IMR-90 (cell line): ENCODE results near the gene EMC1. TPM values are rescaled to one million over a fixed set of nuclear protein-coding genes. Genes with fewer than 3 reads are reported as not detected.

Source experiments
- ATAC-seq: fragments of 200-7000 bp; cut with Tn5 transposase; 2 replicates; pipeline ENCODE4 v1.9.1; 2020; ENCODE audit warnings: low read depth, mild to moderate bottlenecking, moderate library complexity
- BruUV-seq: library from RNA; stranded (reverse); fragments of 400-500 nt; replicated peaks from 2 replicates; lab custom pipeline; 2021; lab: Mats Ljungman, UMichigan
- CTCF ChIA-PET: fragments of 300-600 bp; formaldehyde crosslinking; extraction: SDS; loops from one replicate; lab custom pipeline; 2021; ENCODE audit warnings: antibody characterized with exemption; lab: Yijun Ruan, JAX
- POLR2A ChIA-PET: fragments of 300-600 bp; sonication (Branson Sonifier 250); formaldehyde crosslinking; loops from one replicate; lab custom pipeline; 2022; ENCODE audit warnings: antibody characterized with exemption; ENCODE audit not compliant: unreplicated experiment; lab: Charles Lee
- DNase-seq: peaks from one replicate; pipeline ENCODE4 v3.0.0; 2013
- H2AFZ ChIP-seq: replicated peaks from 2 replicates; pipeline ENCODE3; 2013; ENCODE audit warnings: low read length, mild to moderate bottlenecking; ENCODE audit not compliant: poor library complexity
- H2AK5ac ChIP-seq: 2 replicates; pipeline ENCODE4 v1.6.1; 2013; ENCODE audit warnings: low read depth, low read length, inconsistent platforms
- H2AK9ac ChIP-seq: replicated peaks from 2 replicates; pipeline ENCODE3; 2013; ENCODE audit warnings: mild to moderate bottlenecking, low read depth, low read length, moderate library complexity; ENCODE audit not compliant: poor library complexity
- H2BK120ac ChIP-seq: 2 replicates; pipeline ENCODE4 v1.6.1; 2013; ENCODE audit warnings: low read depth, low read length, inconsistent platforms
- H2BK15ac ChIP-seq: 3 replicates; pipeline ENCODE4 v1.6.1; 2013; ENCODE audit warnings: low read depth, low read length, inconsistent platforms
- H2BK20ac ChIP-seq: 2 replicates; pipeline ENCODE4 v1.6.1; 2013; ENCODE audit warnings: low read depth, mild to moderate bottlenecking, inconsistent platforms, low read length, moderate library complexity
- H2BK5ac ChIP-seq: 2 replicates; pipeline ENCODE4 v1.6.1; 2013; ENCODE audit warnings: mild to moderate bottlenecking, low read depth, low read length, inconsistent platforms; ENCODE audit not compliant: poor library complexity, severe bottlenecking
- H3K14ac ChIP-seq: replicated peaks from 2 replicates; pipeline ENCODE4 v1.6.1; 2013; ENCODE audit warnings: low read depth, low read length, inconsistent platforms
- H3K18ac ChIP-seq: 2 replicates; pipeline ENCODE4 v1.6.1; 2013; ENCODE audit warnings: low read depth, low read length, control low read depth
- H3K23ac ChIP-seq: 2 replicates; pipeline ENCODE4 v1.6.1; 2013; ENCODE audit warnings: low read depth, low read length, inconsistent platforms
- H3K27ac ChIP-seq: 2 replicates; pipeline ENCODE4 v1.5.1; 2013; ENCODE audit warnings: mild to moderate bottlenecking, control low read depth, low read length; ENCODE audit not compliant: insufficient read depth
- H3K27me3 ChIP-seq: 2 replicates; pipeline ENCODE4 v1.6.1; 2013; ENCODE audit warnings: low read length; ENCODE audit not compliant: control insufficient read depth, insufficient read depth
- H3K36me3 ChIP-seq: 2 replicates; pipeline ENCODE4 v1.6.1; 2013; ENCODE audit warnings: low read length, mixed read lengths; ENCODE audit not compliant: control insufficient read depth, insufficient read depth
- H3K4ac ChIP-seq: 2 replicates; pipeline ENCODE4 v1.6.1; 2013; ENCODE audit warnings: low read depth, low read length, inconsistent platforms
- H3K4me1 ChIP-seq: 2 replicates; pipeline ENCODE4 v1.6.1; 2013; ENCODE audit warnings: low read length, mixed read lengths; ENCODE audit not compliant: control insufficient read depth, insufficient read depth
- H3K4me2 ChIP-seq: 2 replicates; pipeline ENCODE4 v1.6.1; 2013; ENCODE audit warnings: low read depth, mild to moderate bottlenecking, control low read depth, low read length, moderate library complexity
- H3K4me3 ChIP-seq: 2 replicates; pipeline ENCODE4 v1.5.1; 2013; ENCODE audit warnings: low read depth, mild to moderate bottlenecking, control low read depth, low read length, moderate library complexity; ENCODE audit not compliant: insufficient read depth
- H3K56ac ChIP-seq: 2 replicates; pipeline ENCODE4 v1.6.1; 2013; ENCODE audit warnings: low read length, inconsistent platforms; ENCODE audit not compliant: insufficient read depth; ENCODE audit errors: extremely low read depth
- H3K79me1 ChIP-seq, 2 experiments: 2 replicates each; pipeline ENCODE4 v1.6.1; 2013; ENCODE audit warnings: low read length in 2 of 2, inconsistent platforms in 1 of 2, low read depth in 1 of 2
- H3K9ac ChIP-seq: 2 replicates; pipeline ENCODE4 v1.6.1; 2013; ENCODE audit warnings: low read depth, low read length, control low read depth
- H3K9me1 ChIP-seq: 2 replicates; pipeline ENCODE4 v1.6.1; 2013; ENCODE audit warnings: low read length, inconsistent platforms; ENCODE audit not compliant: insufficient read depth
- H3K9me3 ChIP-seq: 2 replicates; pipeline ENCODE4 v1.6.1; 2013; ENCODE audit warnings: low read length; ENCODE audit not compliant: control insufficient read depth, insufficient read depth
- H4K20me1 ChIP-seq: 2 replicates; pipeline ENCODE4 v1.6.1; 2013; ENCODE audit warnings: low read length, inconsistent platforms; ENCODE audit not compliant: insufficient read depth
- H4K5ac ChIP-seq: 2 replicates; pipeline ENCODE4 v1.6.1; 2013; ENCODE audit warnings: mild to moderate bottlenecking, low read depth, low read length, control low read depth
- H4K8ac ChIP-seq, 2 experiments: 2 replicates each; pipeline ENCODE4 v1.6.1; 2013; ENCODE audit warnings: low read depth in 2 of 2, low read length in 2 of 2, control low read depth in 1 of 2, inconsistent platforms in 1 of 2
- H4K91ac ChIP-seq: 2 replicates; pipeline ENCODE4 v1.6.1; 2013; ENCODE audit warnings: low read depth, low read length, inconsistent platforms; ENCODE audit not compliant: insufficient read depth
- FOS ChIP-seq: fragments of 150-350 bp; IDR thresholded peaks from 2 replicates; pipeline ENCODE4 v1.6.1; 2016; ENCODE audit warnings: low read depth, low read length
- RAD21 ChIP-seq: IDR thresholded peaks from 2 replicates; pipeline ENCODE4 v1.6.1; 2012; ENCODE audit warnings: low read length, improper control_type of control experiment
- RFX5 ChIP-seq: IDR thresholded peaks from 2 replicates; pipeline ENCODE4 v1.8.0; 2012; ENCODE audit warnings: low read depth, mild to moderate bottlenecking, low read length, moderate library complexity
- dilution Hi-C: fragments of 300-500 bp; cut with HindIII; formaldehyde crosslinking; loops from one replicate; pipeline ENCODE4 v1.14.3; 2018; ENCODE audit warnings: low sequenced_read_pairs; ENCODE audit not compliant: unreplicated experiment
- in situ Hi-C: fragments of 300-500 bp; cut with MboI; formaldehyde crosslinking; loops from 3 replicates; pipeline ENCODE4 v1.14.3; 2019; ENCODE audit warnings: low sequenced_read_pairs, inconsistent platforms, mixed read lengths
- intact Hi-C: fragments of 100-400 bp; cut with micrococcal nuclease; formaldehyde crosslinking; loops from 2 replicates; pipeline ENCODE4 v1.10.0; 2022
- polyA plus RNA-seq, 3 experiments: library from polyadenylated mRNA; depleted of rRNA; stranded (reverse); fragments of >200 nt; gene quantifications; 2 replicates each; pipeline ENCODE4 v1.2.3, GENCODE V29; 2012; ENCODE audit warnings: low replicate concordance in 1 of 3
- total RNA-seq: library from RNA; depleted of rRNA; stranded (reverse); fragments of >200 nt; gene quantifications from 2 replicates; pipeline ENCODE4 v1.2.3, GENCODE V29; 2012

EMC1 gene
- total and polyA plus RNA-seq, 2 of the 4 experiments (the other 2 are of a cell fraction): 65.4 to 114 TPM

DNA sequence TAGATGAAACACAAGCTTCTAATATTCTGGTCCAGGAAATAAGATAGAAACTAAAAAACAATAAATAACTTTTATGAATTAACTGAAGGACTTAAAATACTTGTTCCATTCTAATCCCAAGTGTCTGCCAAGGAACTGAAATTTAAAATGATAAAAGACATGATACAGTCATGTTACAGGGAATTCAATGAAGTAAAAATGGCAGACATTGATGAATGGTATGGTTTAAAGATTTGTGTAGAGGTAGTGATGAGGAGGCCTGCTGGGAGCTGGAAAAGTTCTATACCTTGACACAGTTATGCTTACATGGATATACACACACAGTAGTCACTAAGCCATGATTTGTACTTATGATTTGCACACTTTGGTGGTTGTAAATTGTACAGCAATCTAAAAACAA is 39.2 kb downstream of the EMC1 start:
- H2AK9ac ChIP-seq: no peak overlapping the region
- in situ Hi-C loops: no loop called here
- H3K9me3 ChIP-seq: no peaks in the 10 kb centered on the region
- dilution Hi-C loops: no loop called here
- H3K27me3 ChIP-seq: no peaks in the 10 kb centered on the region
- peaks cover 4% of the 10 kb centered on the region; the same call in 1 of the 2 replicates for H3K4me1 ChIP-seq
- H3K9me1 ChIP-seq: no peaks in the 10 kb centered on the region
- H3K4me2 ChIP-seq: no peak overlapping the region
- ChIA-PET CTCF (no interaction called here), POLR2A (interaction anchor here (0.6 kb wide), 2 partner anchors 23 to 33 kb away, joined by 3 to 4 read pairs; no protein-coding TSS in a partner anchor)
- peaks cover 8% of the 10 kb centered on the region for H3K36me3 ChIP-seq
- H3K27ac ChIP-seq: no peak overlapping the region
- H2AFZ ChIP-seq: no peak overlapping the region
- H4K20me1 ChIP-seq: peaks cover 26% of the 10 kb centered on the region
- H4K91ac ChIP-seq: no peak overlapping the region
- H3K14ac ChIP-seq: no peak overlapping the region
- H2BK120ac ChIP-seq: no peak overlapping the region
- intact Hi-C loops: loop anchor here (1.0 kb wide), 1 partner anchor 20 kb away; no protein-coding TSS in a partner anchor
- no peak overlapping the region for H3K4me3 ChIP-seq
- H3K18ac ChIP-seq: no peak overlapping the region
- DNase-seq (no peak), ATAC-seq (no peak)
- no peak overlapping the region for H3K56ac ChIP-seq
- H3K79me1 ChIP-seq: peaks cover 18 to 41% of the 10 kb centered on the region in 2 experiments; a peak in 3 of 4 replicates
- H2BK5ac ChIP-seq: no peak overlapping the region
- BruUV-seq: no TSS peak
- no peak overlapping the region for H3K4ac ChIP-seq
- no peak overlapping the region for H2AK5ac ChIP-seq
- TF ChIP-seq RAD21: no peak
- no peak for TF ChIP-seq RFX5
- no peak for TF ChIP-seq FOS
- no peak overlapping the region for H4K5ac ChIP-seq
- H3K23ac ChIP-seq: no peak overlapping the region
- no peak overlapping the region for H3K9ac ChIP-seq
- no peak overlapping the region for H2BK15ac ChIP-seq
- no peak overlapping the region for H4K8ac ChIP-seq
- no peak overlapping the region for H2BK20ac ChIP-seq
